Adrenal gland (tissue), 12 donors: ENCODE measurements around the gene WNT5B. TPM values are rescaled to one million over a fixed set of nuclear protein-coding genes. Genes with fewer than 3 reads are reported as not detected.

ENCODE experiments used
- DNase-seq, 7 donors: peaks; one replicate each; pipeline ENCODE4 v3.0.0-alpha.2; 2019 to 2020
- H3K27ac ChIP-seq, 5 donors: fragments of 200-600 bp; sonication (generic) in 4 of 5; 1 replicate in 3 of 5; 2 replicates in 2 of 5; pipeline versions ENCODE4 v1.5.1 to v1.8.0; 2016 to 2020; ENCODE audit warnings: mild to moderate bottlenecking in 1 of 5
- H3K27me3 ChIP-seq: fragments of 200-600 bp; 2 replicates; pipeline ENCODE4 v1.8.0; 2021
- H3K36me3 ChIP-seq, 2 donors: fragments of 200-600 bp; replicated peaks in 1 of 2; 1 replicate in 1 of 2; 2 replicates in 1 of 2; pipeline versions ENCODE4 v1.5.1 to v1.8.0; 2018 to 2022
- H3K4me1 ChIP-seq, 2 donors: fragments of 200-600 bp; replicated peaks in 1 of 2; 1 replicate in 1 of 2; 2 replicates in 1 of 2; pipeline versions ENCODE4 v1.5.1 to v1.8.0; 2018 to 2021
- H3K4me3 ChIP-seq, 4 donors: fragments of 200-600 bp; sonication (generic) in 3 of 4; one replicate each; pipeline ENCODE4 v1.5.1; 2016 to 2018
- H3K9me3 ChIP-seq, 3 donors: fragments of 200-600 bp; sonication (generic) in 1 of 3; replicated peaks in 1 of 3; 1 replicate in 2 of 3; 2 replicates in 1 of 3; pipeline versions ENCODE4 v1.5.1 to v1.8.0; 2016 to 2021
- CTCF ChIP-seq, 6 experiments: fragments of 450-650 bp in 4 of 6; fragments of 200-600 bp in 2 of 6; sonication (generic) in 1 of 6; IDR thresholded peaks; 1 replicate in 5 of 6; 2 replicates in 1 of 6; pipeline versions ENCODE4 v1.5.1 to v1.8.0; 2016 to 2021; ENCODE audit warnings: antibody characterized with exemption in 6 of 6, mild to moderate bottlenecking in 2 of 6, moderate library complexity in 1 of 6
- POLR2A ChIP-seq, 2 donors: fragments of 450-650 bp; IDR thresholded peaks; one replicate each; pipeline ENCODE4 v1.6.1; 2017; ENCODE audit warnings: antibody characterized with exemption in 2 of 2, mild to moderate bottlenecking in 2 of 2, moderate library complexity in 1 of 2
- WGBS, 4 donors: extraction: QIAGEN DNeasy Blood & Tissue Kit in 2 of 4; methylation state at CpG; one replicate each; pipeline versions ENCODE4 v1.1.5 to v1.1.7; 2013 to 2017; 5-methylcytosine and 5-hydroxymethylcytosine counted together
- intact Hi-C, 2 donors: fragments of 100-400 bp; cut with DNase I; formaldehyde crosslinking; loops; one replicate each; pipeline versions ENCODE4 v1.14.1 to v1.15.0; 2022 to 2023
- polyA plus RNA-seq, 3 donors: library from polyadenylated mRNA; stranded (reverse); fragments of 200-250 nt in 2 of 3; fragments of 350-450 nt in 1 of 3; fragmentation: Illumina TruSeq in 1 of 3; extraction: RNeasy Lipid Tissue Mini Kit (QIAGEN cat#74804) in 1 of 3; gene quantifications; one replicate each; pipeline ENCODE4 v1.2.3, GENCODE V29; 2013 to 2014
- total RNA-seq, 9 donors: library from RNA; depleted of rRNA in 4 of 9; stranded (reverse); fragments of >200 nt in 4 of 9; fragments of 120-200 nt in 1 of 9; fragmentation: NEBNext Ultra II Directional in 1 of 9; extraction: Animal tissue kit (Norgen Biotek cat#: 25700) in 1 of 9; gene quantifications; one replicate each; pipeline versions ENCODE4 v1.1.0 to v1.2.4, GENCODE V29; 2013 to 2023
- donor health status: healthy with polysubstance abuse.
- donor health status: Bipolar disorder and iron deficiency.
- donor health status: DM: yes; HTN: yes; CAD: no.
- donor health status: DM: no; HTN: no; CAD: no.
- donor health status: DM: no; HTN: no; CAD: no.
- donor health status: DM: yes; HTN: yes; CAD: no.

WNT5B gene
- total and polyA plus RNA-seq, 12 donors = 0.44 to 11.1 (median 1.6) TPM

GRCh38 chr12:1642513-1642912, 13.5 kb downstream of the WNT5B start:
- H3K9me3 ChIP-seq = no peaks in the 10 kb centered on the region
- H3K4me1 ChIP-seq = peaks cover 7 to 9% of the 10 kb centered on the region in 2 donors
- no peak overlapping the region for H3K4me3 ChIP-seq
- 74 to 88% (median 81%) methylated on average over 7 of the region's 7 CpGs for WGBS, 4 donors
- TF ChIP-seq CTCF (IDR thresholded peaks at IDR 0.05) = no peak
- no peak for TF ChIP-seq POLR2A (IDR thresholded peaks at IDR 0.05)
- no peak overlapping the region for H3K27ac ChIP-seq
- H3K27me3 ChIP-seq = no peaks in the 10 kb centered on the region
- DNase-seq = no peak
- no peaks in the 10 kb centered on the region for H3K36me3 ChIP-seq
- intact Hi-C loops = loop anchor here in 1 of 2 donors (10.0 kb wide), 1 partner anchor 292 kb away; no protein-coding TSS in a partner anchor

DNA sequence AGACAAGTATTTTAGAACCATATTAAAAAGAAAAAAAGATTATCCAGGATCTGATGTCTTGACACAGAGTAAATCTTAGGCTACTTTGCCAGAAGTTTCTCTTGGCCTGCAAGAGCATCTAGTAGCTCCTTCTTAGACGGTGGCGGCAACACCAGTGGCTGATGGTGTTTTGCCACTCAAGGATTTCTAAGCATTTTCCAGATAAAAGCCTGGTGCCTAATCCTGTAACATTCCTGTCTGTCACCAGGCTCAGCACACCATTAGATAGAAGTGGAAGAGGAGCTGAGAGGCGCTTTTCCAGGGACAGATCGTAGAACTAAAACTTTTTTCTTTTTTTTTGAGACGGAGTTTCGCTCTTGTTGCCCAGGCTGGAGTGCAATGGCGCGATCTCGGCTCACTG, 14.0 kb downstream of the WNT5B start:
- H3K36me3 ChIP-seq = no peaks in the 10 kb centered on the region
- DNase-seq = no peak
- H3K9me3 ChIP-seq = no peaks in the 10 kb centered on the region
- no peak overlapping the region for H3K27ac ChIP-seq
- peaks cover 7 to 9% of the 10 kb centered on the region in 2 donors for H3K4me1 ChIP-seq
- TF ChIP-seq CTCF (IDR thresholded peaks at IDR 0.05) (no peak), POLR2A (IDR thresholded peaks at IDR 0.05) (no peak)
- WGBS, 4 donors = 92 to 95% (median 92%) methylated on average over 9 of the region's 9 CpGs
- intact Hi-C loops = loop anchor here in 1 of 2 donors (10.0 kb wide), 1 partner anchor 292 kb away; no protein-coding TSS in a partner anchor
- no peaks in the 10 kb centered on the region for H3K27me3 ChIP-seq
- no peak overlapping the region for H3K4me3 ChIP-seq

DNA sequence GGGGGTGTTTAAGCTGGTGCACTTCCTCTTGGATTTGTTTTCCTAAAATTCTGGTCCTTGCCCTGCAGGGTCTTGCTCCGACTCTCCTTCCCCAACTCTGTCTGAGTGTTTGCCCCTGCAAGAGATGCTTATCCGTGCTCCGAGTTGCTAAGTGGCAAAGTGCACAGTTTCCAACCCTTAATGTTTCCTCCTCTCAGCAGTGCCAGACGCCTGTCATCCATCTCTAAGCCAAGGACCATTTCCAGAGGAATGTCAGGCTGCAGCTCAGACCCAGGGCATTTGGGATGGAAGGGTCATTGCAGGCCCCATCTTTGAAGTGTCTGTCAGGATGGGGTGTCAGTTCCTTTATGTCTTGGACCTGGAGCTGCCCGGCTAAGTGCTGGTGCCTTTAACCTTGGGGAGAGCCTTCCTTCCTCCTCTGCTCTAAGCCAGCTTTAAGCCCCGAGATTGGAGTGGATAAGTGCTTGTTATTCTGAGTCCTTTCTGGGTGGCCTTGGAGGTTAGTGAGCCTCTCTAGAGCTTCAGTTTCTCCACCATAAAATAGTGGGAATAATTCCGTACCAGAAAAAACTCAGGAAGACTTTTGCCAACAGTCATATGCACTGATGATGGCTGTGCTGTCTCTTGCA, 15.0 kb downstream of the WNT5B start:
- WGBS, 4 donors = 39 to 57% (median 46%) methylated on average over 7 of the region's 7 CpGs

More for the DNA sequence above, 15.0 kb downstream of the WNT5B start:
- intact Hi-C loops = loop anchor here in 1 of 2 donors (10.0 kb wide), 1 partner anchor 291 kb away; no protein-coding TSS in a partner anchor
- Histone ChIP-seq H3K36me3 (no peaks in the 10 kb centered on the region), H3K4me3 (no peak overlapping the region), H3K4me1 (peaks cover 7 to 9% of the 10 kb centered on the region in 2 donors), H3K27me3 (no peaks in the 10 kb centered on the region), H3K9me3 (no peaks in the 10 kb centered on the region), H3K27ac (no peak overlapping the region)
- TF ChIP-seq POLR2A (IDR thresholded peaks at IDR 0.05) (no peak), CTCF (IDR thresholded peaks at IDR 0.05) (no peak)
- no peak for DNase-seq
